SU-DHL-6 (cell line): ENCODE measurements around the gene TRPM2.

Experiments used
- EZH2phosphoT487 ChIP-seq: fragments of 200-600 bp; sonication (generic), shearing (Covaris generic); conservative IDR thresholded peaks from 2 replicates; pipeline ENCODE4 v1.6.1; 2018; ENCODE audit warnings: mild to moderate bottlenecking, antibody characterized with exemption, low read length, moderate library complexity, mixed read lengths
- TF ChIP-seq, protein P1 (sequence below): fragments of 200-600 bp; sonication (generic); IDR thresholded peaks from one replicate; pipeline ENCODE4 v1.5.1; 2017; ENCODE audit warnings: antibody characterized with exemption, mild to moderate bottlenecking, low read length, moderate library complexity; ENCODE audit not compliant: insufficient read depth, poor library complexity, severe bottlenecking

DNA sequence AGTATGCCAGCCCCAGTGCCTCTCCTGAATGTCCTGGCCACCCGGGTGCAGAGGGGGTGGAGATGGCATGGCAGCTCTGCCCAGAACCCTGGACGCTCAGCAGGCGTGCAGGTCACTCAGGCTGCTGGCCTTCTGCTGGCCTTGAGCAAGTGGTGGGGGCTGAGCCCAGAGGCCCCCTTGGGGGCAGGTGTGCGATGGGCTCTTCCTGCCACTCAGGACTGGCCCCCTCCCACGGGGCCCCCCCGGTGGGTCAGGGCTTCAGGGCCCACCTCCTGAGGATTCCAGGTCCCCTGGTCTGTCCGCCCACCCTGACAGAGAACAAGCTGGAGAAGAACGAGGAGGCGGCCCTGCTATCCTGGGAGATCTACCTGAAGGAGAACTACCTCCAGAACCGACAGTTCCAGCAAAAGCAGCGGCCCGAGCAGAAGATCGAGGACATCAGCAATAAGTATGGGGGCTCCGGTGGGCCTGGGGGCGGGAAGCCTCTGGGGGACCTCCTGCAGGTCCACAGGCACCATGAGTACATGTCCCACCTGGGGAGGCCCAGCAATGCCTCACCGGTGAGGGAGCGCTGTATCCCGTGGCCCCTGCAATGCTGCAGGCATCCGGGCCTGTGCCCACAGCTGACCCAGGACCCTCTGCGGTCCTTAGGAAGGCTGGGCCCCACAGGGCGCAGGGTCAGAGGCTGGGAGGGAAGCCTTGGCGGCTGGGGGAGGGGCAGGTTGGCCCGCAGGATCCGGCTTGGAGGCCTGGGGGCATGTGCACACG lies 64.9 kb downstream of the TRPM2 start:
- TF ChIP-seq, protein P1, sequence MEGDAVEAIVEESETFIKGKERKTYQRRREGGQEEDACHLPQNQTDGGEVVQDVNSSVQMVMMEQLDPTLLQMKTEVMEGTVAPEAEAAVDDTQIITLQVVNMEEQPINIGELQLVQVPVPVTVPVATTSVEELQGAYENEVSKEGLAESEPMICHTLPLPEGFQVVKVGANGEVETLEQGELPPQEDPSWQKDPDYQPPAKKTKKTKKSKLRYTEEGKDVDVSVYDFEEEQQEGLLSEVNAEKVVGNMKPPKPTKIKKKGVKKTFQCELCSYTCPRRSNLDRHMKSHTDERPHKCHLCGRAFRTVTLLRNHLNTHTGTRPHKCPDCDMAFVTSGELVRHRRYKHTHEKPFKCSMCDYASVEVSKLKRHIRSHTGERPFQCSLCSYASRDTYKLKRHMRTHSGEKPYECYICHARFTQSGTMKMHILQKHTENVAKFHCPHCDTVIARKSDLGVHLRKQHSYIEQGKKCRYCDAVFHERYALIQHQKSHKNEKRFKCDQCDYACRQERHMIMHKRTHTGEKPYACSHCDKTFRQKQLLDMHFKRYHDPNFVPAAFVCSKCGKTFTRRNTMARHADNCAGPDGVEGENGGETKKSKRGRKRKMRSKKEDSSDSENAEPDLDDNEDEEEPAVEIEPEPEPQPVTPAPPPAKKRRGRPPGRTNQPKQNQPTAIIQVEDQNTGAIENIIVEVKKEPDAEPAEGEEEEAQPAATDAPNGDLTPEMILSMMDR: no peak
- TF ChIP-seq EZH2phosphoT487: no peak
